ENCODE results near the gene CDC73.
"Not testable (repeated sequence)": the region's sequence is repeated elsewhere in the genome, so short reads cannot be mapped to it uniquely, and the experiment has no call there.

CDC73 gene

GRCh38 chr1:193114485-193115095, 7.2 kb upstream of the CDC73 start:
- DNase-seq (ENCODE audit: low spot score): no peak

- peak; percentile 91 for DNase-seq (ENCODE audit: low spot score)
Measured at GRCh38 chr1:193115629-193116227, 6.1 kb upstream of the CDC73 start.

DNA sequence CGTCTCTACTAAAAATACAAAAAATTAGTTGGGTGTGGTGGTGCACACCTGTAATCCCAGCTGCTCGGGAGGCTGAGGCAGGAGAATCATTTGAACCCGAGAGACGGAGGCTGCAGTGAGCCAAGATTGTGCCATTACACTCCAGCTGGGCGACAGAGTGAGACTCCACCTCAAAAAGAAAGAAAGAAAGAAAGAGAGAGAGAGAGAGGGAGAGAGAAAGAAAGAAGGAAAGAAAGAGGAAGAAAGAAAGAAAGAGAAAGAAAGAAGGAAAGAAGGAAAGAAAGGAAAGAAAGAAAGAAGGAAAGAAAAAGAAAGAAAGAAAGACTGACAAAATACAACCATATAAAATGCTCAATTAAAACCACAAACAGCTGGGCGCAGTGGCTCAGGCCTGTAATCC, 4.7 kb upstream of the CDC73 start:
- DNase-seq (ENCODE audit: low spot score): not testable (repeated sequence)

DNA sequence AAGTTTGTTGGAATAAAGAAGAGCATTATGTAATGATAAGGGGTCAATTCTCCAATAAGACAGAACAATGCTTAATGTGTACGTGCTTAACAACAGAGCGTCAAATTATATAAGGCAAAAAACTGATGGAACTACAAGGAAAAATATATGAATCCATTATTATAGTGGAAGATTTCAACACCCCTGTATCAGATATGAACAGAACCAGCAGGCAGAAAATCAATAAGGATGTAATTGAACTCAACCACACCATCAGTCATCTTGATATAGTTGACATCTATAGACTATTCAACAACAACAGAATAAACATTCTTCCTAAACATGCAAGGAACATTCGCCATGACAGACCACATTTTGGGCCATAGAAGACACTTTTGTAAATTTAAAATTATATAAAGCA, 3.6 kb upstream of the CDC73 start:
- DNase-seq (ENCODE audit: low spot score): no peak

- no peak for DNase-seq (ENCODE audit: low spot score)
Measured at GRCh38 chr1:193118803-193119730, 2.8 kb upstream of the CDC73 start.

GRCh38 chr1:193120604-193121166, 1.1 kb upstream of the CDC73 start:
- DNase-seq (ENCODE audit: low spot score): no peak

DNA sequence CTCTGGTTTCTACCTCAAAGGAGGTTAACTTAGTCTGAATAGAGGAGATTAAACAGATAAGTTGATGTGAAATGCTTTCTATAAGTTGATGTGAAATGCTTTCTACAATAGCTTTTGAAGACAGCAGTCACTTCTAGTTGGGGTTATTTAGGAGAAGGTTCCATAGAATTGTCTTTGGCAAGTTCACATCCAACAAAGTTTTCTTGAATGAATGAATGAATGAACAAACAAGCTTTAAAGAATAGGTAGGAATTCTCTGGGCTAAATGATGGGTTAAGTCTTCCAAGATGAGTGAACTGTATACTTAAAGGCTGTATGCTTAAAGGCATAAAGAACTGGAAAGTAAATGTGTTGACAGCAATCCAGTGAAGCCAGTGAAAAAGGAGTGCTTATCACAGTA, 1.9 kb downstream of the CDC73 start:
- no peak for DNase-seq (ENCODE audit: low spot score)

GRCh38 chr1:193125369-193125768, 3.5 kb downstream of the CDC73 start:
- DNase-seq (ENCODE audit: low spot score): no peak

GRCh38 chr1:193131266-193131860, 9.5 kb downstream of the CDC73 start:
- no peak for DNase-seq (ENCODE audit: low spot score)

GRCh38 chr1:193140254-193140653, 18.4 kb downstream of the CDC73 start:
- DNase-seq (ENCODE audit: low spot score): no peak

DNA sequence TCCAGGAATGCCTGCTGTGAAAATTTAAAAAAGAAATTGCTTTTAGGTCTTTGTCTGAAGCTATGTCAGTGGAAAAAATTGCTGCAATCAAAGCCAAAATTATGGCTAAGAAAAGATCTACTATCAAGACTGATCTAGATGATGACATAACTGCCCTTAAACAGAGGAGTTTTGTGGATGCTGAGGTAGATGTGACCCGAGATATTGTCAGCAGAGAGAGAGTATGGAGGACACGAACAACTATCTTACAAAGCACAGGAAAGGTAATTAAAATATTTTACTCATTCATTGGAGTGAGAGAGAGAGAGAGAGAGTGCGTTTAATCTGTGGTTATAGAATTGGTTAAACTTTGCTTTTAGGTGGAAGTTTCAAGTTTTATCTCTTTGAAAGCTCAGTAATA, 20.0 kb downstream of the CDC73 start:
- DNase-seq (ENCODE audit: low spot score): no peak

DNA sequence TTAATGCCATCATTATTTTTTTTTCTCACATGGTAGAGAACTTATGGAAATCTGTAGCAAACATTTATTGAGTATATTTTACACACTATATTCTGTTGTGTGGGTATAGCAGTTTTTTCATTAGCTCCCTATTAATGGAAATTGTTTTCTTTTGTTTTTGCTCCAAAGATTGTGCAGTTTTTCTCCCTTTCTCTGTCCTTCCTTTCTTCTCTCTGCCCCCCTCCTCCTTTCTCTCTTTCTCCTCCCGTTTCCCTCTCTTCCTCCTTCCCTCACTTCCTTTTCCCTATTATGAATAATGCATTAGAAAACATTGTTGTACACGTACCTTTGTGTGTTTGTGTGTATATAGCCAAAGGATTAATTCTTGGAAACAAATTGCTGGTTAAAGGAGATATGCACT, 20.6 kb downstream of the CDC73 start:
- DNase-seq (ENCODE audit: low spot score): no peak

GRCh38 chr1:193143285-193143684, 21.5 kb downstream of the CDC73 start:
- no peak for DNase-seq (ENCODE audit: low spot score)

DNA sequence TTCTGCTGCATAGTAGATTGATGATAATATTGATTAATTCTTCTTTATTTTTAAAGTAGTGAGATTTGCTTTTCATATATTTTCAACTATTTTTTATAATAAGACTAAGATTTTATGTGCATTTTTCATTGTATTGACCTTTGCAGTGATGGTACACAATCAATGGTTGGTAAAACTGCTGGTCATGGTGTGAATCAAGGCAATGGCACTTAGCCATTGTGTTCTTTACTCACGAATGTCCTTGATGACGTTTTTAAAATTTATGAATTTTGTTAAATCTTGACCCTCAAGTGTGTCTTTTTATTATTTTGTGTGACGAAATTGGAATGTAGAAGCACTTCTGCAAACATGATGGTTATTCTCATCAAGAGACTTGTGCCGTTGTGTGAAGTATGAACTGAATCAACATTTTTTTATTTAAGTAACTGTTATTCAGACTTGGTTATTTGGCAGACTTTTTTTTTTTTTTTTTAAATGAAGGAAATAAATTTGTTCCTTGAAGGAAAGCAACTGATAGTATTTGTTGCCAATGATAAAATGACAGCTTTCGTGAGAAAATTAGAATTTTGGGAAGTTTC, 22.6 kb downstream of the CDC73 start:
- DNase-seq (ENCODE audit: low spot score): no peak

GRCh38 chr1:193144999-193145398, 23.2 kb downstream of the CDC73 start:
- DNase-seq (ENCODE audit: low spot score): no peak

DNA sequence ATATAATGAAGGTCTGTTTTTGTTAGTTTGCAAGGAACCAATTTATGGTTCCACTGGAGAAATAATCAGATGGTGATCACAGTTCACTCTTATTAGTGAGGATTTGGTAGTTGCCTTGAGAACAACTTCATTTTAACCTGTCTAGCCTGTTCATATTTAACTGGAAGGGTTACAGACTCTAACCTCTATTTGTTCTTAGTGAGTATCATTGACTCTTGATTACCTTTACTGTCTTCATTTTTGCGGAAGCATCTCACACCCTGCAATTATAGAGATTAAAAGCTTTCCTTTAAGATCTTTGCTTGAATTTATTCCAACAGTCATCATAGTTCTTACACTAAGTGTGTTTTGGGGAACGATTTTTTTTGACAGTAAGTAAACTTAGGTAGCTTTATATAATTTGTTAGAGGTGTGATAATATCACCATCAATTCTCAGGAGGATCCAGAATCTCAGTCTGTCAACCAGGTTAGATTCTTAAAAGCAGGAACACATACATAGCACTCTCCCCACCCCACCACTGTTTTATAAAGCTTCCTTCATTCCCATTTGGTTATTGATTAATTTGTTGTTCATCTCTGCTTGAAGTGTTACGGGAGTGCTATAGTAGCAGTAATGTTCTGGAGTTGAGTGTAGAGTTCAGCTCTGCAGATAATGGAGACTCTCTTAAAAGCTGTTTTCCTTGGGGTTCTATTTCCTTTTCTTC, 34.4 kb downstream of the CDC73 start:
- DNase-seq (ENCODE audit: low spot score): no peak

GRCh38 chr1:193156822-193157142, 35.0 kb downstream of the CDC73 start:
- DNase-seq (ENCODE audit: low spot score): no peak

GRCh38 chr1:193157360-193157759, 35.5 kb downstream of the CDC73 start:
- DNase-seq (ENCODE audit: low spot score): no peak

GRCh38 chr1:193176113-193176512, 54.3 kb downstream of the CDC73 start:
- DNase-seq (ENCODE audit: low spot score): no peak

DNA sequence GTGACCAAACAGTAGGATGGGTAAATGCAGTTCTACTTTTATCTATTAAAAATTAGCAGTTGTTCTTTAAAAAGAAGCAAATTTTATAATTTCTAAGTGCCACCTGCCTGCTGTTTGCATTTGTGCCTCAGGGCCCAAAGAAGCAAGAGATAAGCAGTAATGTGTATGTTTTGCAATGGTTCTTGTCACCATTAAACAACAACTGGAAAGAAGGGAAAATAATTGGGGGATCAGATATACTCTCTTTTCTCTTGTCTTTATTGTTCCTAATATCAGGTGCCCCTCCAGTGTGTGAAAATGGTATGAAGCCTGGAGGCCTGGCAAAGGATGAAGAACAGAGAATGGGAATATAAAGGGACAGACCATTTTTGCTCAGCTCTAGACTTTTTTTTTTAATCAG, 55.0 kb downstream of the CDC73 start:
- DNase-seq (ENCODE audit: low spot score): no peak

GRCh38 chr1:193179094-193179493, 57.3 kb downstream of the CDC73 start:
- no peak for DNase-seq (ENCODE audit: low spot score)

- DNase-seq (ENCODE audit: low spot score): no peak
Measured at GRCh38 chr1:193181536-193181935, 59.7 kb downstream of the CDC73 start.

Data from AG08395 (cell line).